ENCODE measurements around the gene SCN8A. TPM values are rescaled to one million over a fixed set of nuclear protein-coding genes. Genes with fewer than 3 reads are reported as not detected.

SCN8A gene
- polyA plus RNA-seq, 2 of the 4 experiments (the other 2 are of a cell fraction): 1.8 to 4.8 TPM

- TF ChIP-seq CHD2 (IDR thresholded peaks at IDR 0.05; ENCODE audit: low read length, partially characterized antibody): no peak
- TF ChIP-seq USF2 (IDR thresholded peaks at IDR 0.05): no peak
- TF ChIP-seq FOSB (CRISPR knock-in tag; IDR thresholded peaks at IDR 0.05): no peak
- TF ChIP-seq KDM1A (IDR thresholded peaks at IDR 0.05; ENCODE audit: low read depth): no peak
- no peak for TF ChIP-seq BHLHE40 (IDR thresholded peaks at IDR 0.05; ENCODE audit: low read depth, low read length)
- TF ChIP-seq MYC (IDR thresholded peaks at IDR 0.05; ENCODE audit: borderline replicate concordance, low read length): no peak; the same call in 1 of the 2 replicates
- TF ChIP-seq NFE2L2 (conservative IDR thresholded peaks at IDR 0.05; ENCODE audit: low read length): no peak
- TF ChIP-seq CBX8 (IDR thresholded peaks at IDR 0.05): no peak
- no peak for TF ChIP-seq TFCP2L1 (CRISPR knock-in tag; IDR thresholded peaks at IDR 0.05)
- no peak for TF ChIP-seq KDM5A (IDR thresholded peaks at IDR 0.05)
- no peak for TF ChIP-seq PBX3 (IDR thresholded peaks at IDR 0.05)
- no peak for TF ChIP-seq HDAC2 (IDR thresholded peaks at IDR 0.05)
- TF ChIP-seq GATA3 (IDR thresholded peaks at IDR 0.05; ENCODE audit: borderline replicate concordance): no peak
- TF ChIP-seq TP53 (CRISPR knock-in tag; IDR thresholded peaks at IDR 0.05): no peak
- no peak for TF ChIP-seq NR3C1 (IDR thresholded peaks at IDR 0.05)
- TF ChIP-seq ATOH8 (CRISPR knock-in tag; IDR thresholded peaks at IDR 0.05; ENCODE audit: low read depth): peak; percentile 6; the same call in 1 of the 2 replicates
- TF ChIP-seq CTCF (IDR thresholded peaks at IDR 0.05): peak; percentile 88
- TF ChIP-seq ESRRA (IDR thresholded peaks at IDR 0.05; ENCODE audit: borderline replicate concordance, low read length): no peak
- TF ChIP-seq RAD21 (conservative IDR thresholded peaks at IDR 0.05 in 1 of 2, IDR thresholded peaks at IDR 0.05 in 1 of 2): peak in 1 of 2 experiments; percentile 45; a peak in 3 of 5 replicates
- TF ChIP-seq E2F6 (IDR thresholded peaks at IDR 0.05; ENCODE audit: borderline replicate concordance, low read depth): peak; percentile 86; the same call in 1 of the 2 replicates
- no peak for TF ChIP-seq RFX5 (IDR thresholded peaks at IDR 0.05)
- no peak for TF ChIP-seq ZSCAN20 (CRISPR knock-in tag; IDR thresholded peaks at IDR 0.05)
- TF ChIP-seq NPAS2 (CRISPR knock-in tag; IDR thresholded peaks at IDR 0.05; ENCODE audit: borderline replicate concordance): no peak
- TF ChIP-seq HOXA7 (CRISPR knock-in tag; IDR thresholded peaks at IDR 0.05): no peak
- TF ChIP-seq FOSL2 (IDR thresholded peaks at IDR 0.05): no peak
- TF ChIP-seq FOSL2 (CRISPR knock-in tag; IDR thresholded peaks at IDR 0.05): no peak
- TF ChIP-seq HES2 (IDR thresholded peaks at IDR 0.05): no peak
- no peak for TF ChIP-seq POLR2AphosphoS2 (conservative IDR thresholded peaks at IDR 0.05; ENCODE audit: low read length)
- peak; percentile 94 for TF ChIP-seq POLR2A (IDR thresholded peaks at IDR 0.05; ENCODE audit: low read length)
- no peak for TF ChIP-seq MAFK (IDR thresholded peaks at IDR 0.05; ENCODE audit: partially characterized antibody)
- TF ChIP-seq SREBF2 (IDR thresholded peaks at IDR 0.05): no peak
- no peak for TF ChIP-seq RARB (CRISPR knock-in tag; IDR thresholded peaks at IDR 0.05)
- no peak for TF ChIP-seq ZFP36 (IDR thresholded peaks at IDR 0.05; ENCODE audit: borderline replicate concordance, partially characterized antibody)
These were observed 229.8 kb downstream of the SCN8A start (continued) for GRCh38 chr12:51820526-51821439.

Data from A549 (cell line).